Non-pigmented ciliary epithelial cell (primary cell): ENCODE measurements around the gene FBXL17.

Experiments
- DNase-seq: peaks from one replicate; pipeline ENCODE4 v3.0.0-alpha.2; 2010; ENCODE audit warnings: low read depth

FBXL17 gene

DNA sequence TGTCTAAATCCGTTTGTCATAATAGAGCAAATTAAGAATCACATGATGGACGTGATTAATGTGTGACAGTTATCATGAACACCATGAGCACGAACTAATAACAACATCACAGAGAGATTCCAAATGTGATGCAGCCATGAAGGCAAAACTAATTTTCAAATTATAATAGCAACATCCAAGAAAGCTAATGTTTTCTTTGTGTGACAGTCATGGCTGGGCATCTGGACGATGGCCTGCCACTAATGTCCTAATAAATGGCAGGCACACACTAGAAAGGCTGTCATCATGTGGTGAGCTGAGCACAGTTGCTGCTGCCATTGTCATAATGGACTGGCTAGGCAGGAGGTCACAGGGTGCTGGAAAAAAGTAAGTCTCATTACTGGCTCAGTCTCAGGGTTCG is 431.1 kb downstream of the FBXL17 start:
- DNase-seq: no peak

DNA sequence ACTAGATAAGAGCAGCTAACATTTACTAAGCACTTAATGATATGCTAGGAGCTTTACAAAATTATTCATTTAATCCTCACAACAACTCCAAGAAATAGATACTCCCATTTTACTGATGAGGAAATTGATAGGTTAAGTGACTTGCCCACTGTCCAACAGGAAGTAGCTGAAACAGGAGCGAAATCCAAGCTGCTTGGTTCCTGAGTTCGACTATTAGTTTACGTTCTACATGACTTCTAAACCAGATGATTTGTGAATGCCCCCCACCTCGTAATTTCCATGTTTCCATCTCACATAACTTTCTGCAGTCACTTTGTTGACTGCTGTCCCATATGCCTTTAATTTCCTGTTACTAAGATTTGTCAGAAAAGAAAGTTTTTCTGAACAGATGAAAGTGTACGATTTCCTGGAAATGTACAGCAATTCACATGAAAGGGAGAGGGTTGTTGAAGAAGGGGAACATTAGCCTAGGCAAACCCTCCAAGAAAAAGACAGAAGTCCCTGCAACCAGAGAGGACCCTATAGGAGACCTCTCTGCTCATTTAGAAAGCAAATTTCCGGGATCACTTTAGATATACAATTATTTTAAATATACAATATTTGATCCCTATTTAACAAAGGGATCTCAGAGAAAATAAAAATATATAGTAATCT is 432.1 kb downstream of the FBXL17 start:
- DNase-seq: no peak

DNA sequence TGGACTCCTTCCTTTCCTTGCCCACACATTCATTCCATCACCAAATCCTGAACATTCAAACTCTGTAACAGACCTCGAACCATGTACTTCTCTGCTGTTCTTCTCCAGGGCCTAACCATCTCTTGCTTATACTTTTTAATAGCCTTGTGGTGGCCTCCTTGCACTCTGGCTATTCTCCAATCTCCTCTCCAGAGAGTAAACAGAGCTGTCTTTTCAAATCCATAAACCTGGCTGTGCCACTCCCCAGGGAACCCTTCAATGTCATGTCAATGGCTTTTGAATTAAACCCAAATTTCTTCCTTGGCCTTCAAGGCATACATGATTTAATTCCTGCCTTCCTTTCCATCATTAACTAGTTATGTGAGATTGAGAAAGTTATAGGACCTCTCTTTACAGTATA is 433.5 kb downstream of the FBXL17 start:
- no peak for DNase-seq

DNA sequence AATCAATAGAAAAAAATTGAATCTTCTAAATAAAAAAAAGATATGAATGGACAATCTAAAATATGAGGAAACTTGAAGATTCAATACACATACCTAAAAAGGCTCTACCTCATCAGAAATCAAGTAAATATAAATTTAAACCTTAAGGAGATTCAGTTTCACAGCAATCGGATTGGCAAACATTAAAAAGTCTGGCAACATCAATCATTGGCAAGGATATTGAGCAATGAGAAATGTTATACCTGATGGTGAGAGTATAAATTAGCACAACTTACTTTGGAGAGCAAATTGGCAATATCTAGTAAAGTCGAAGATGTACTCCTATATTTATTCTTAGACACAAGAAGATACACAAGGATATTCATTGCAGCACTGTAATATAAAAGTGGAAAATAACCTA is 436.8 kb downstream of the FBXL17 start:
- DNase-seq: no peak

DNA sequence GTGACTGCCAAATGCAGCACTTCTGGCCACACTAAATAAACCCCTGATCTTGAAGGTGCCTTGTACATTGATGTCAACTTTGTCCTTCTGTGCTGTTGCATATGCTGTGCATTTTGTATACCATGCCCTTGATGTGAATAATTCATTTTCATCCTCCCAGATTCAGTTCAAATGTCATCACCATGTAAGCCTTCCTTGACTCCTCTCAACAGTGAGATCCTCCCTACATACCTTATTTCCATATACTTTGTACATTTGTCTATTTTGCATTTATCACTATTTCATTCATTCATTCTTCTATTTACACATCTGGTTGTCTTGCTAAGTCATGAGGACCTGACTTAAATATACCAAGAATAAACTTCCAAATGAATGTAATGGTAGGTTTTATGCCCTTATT is 438.0 kb downstream of the FBXL17 start:
- DNase-seq: no peak

- no peak for DNase-seq
These were observed 440.9 kb downstream of the FBXL17 start for GRCh38 chr5:107941036-107941435.

- no peak for DNase-seq
These were observed 444.1 kb downstream of the FBXL17 start for GRCh38 chr5:107937651-107938355.

- DNase-seq: no peak
These were observed 444.7 kb downstream of the FBXL17 start for GRCh38 chr5:107937204-107937603.

GRCh38 chr5:107936515-107936914 is 445.4 kb downstream of the FBXL17 start:
- no peak for DNase-seq

- no peak for DNase-seq
These were observed 446.3 kb downstream of the FBXL17 start for GRCh38 chr5:107935645-107936044.

GRCh38 chr5:107933326-107933725 is 448.6 kb downstream of the FBXL17 start:
- DNase-seq: no peak

GRCh38 chr5:107930891-107931290 is 451.0 kb downstream of the FBXL17 start:
- DNase-seq: no peak

DNA sequence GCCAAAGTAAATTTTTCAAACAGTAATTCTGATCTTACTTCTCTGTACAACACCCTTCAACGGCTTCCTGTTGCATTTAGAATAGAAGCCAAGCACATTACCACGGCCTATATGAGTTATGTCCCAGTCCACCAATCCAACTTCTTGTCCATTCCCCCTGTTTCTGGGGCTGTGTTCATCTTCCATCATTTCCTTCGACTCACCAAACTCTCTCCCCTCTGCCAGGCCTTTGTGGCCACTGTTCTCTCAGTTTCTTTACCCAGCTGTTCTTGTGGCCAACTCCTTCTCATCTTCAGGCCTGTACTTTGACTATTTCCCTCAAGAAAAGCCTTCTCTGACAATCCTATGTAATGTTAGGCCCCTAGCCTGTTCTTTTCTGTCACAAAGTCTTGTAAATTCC is 451.8 kb downstream of the FBXL17 start:
- no peak for DNase-seq

DNA sequence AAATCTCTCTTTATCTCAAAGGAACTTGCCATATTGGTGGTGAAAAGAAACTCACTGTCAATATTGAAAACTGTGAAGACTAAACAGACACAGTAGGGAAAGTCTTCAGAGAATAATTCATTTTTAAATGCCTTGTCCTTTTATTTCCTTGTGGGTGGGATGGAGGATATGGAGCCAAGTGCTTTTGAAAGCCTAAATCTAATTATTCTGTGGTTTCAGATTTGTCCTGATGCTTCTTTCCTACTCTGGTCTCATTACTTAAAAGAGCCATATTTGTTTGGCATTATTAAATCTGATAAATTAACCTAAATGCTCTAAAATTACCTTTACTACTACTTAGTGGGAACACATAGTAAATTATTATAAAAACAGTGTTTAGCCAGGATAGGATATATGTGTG is 452.8 kb downstream of the FBXL17 start:
- DNase-seq: no peak

GRCh38 chr5:107926121-107926520 is 455.8 kb downstream of the FBXL17 start:
- no peak for DNase-seq

DNA sequence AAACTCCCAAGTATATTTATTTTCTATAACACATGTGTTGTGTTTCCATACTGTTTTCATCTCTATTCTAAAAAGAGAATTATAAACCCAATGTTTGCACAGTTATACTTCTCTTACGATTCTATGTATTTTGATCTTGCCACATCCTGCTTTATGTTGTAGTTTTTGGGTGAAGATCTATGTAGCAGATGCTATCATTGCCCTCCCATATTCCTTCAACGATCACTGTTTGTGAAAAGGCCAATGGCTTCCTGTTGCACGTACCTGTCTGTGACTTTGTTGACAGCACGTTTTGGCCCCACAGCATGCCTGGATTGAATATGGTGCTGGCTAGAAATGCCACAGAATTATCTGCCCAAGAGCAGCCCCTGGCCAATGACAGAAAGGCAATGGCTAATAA is 456.7 kb downstream of the FBXL17 start:
- no peak for DNase-seq

DNA sequence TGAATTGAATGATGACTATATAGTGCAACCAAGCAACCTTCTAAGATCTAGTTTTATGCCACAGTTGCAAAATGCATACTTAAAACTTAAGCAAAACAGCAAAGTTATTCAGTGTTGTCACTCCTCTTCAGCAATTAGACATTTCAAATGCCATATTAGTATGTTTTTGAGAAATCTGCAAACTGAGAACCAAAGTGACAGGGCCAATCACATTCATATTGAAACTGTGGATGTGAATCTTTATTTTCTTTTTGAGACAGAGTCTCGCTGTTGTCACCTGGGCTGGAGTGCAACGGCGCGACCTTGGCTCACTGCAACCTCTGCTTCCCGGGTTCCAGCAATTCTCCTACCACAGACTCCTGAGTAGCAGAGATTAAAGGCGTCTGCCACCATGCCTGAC is 461.9 kb downstream of the FBXL17 start:
- no peak for DNase-seq

GRCh38 chr5:107919361-107919760 is 462.5 kb downstream of the FBXL17 start:
- no peak for DNase-seq

DNA sequence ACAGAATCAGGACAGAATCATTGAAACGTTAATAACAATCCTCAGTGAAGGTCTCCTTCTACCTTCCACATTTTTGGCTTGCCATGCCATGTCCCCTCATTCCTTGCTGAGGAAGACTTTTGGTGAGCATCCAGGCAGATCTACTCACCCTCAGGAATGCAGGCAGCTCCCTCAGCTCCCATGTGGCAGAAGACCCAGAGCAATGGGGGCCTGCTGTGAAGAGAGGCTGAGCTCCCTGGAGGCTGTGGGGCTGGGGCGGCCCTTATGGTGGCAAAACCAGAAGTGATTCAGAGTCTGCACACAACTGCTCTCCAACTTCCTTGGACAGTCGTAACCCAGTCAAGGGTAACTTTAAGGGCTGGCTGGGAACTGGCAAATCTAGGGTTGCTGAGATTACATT is 463.9 kb downstream of the FBXL17 start:
- no peak for DNase-seq

- DNase-seq: no peak
These were observed 464.9 kb downstream of the FBXL17 start for GRCh38 chr5:107916731-107917725.

GRCh38 chr5:107915176-107915812 is 466.6 kb downstream of the FBXL17 start:
- no peak for DNase-seq

- DNase-seq: no peak
These were observed 468.4 kb downstream of the FBXL17 start for GRCh38 chr5:107913494-107913893.
